ENCODE data around the gene CREBL2.

- TF ChIP-seq CTCF (conservative IDR thresholded peaks at IDR 0.05; ENCODE audit: low read depth, low read length) (no peak), EZH2 (IDR thresholded peaks at IDR 0.05; ENCODE audit: borderline replicate concordance, low read depth, low read length, poor library complexity, severe bottlenecking) (no peak)
Measured at GRCh38 chr12:12562016-12562483, 49.6 kb upstream of the CREBL2 start.
